ENCODE results near the gene AACS. TPM values are rescaled to one million over a fixed set of nuclear protein-coding genes. Genes with fewer than 3 reads are reported as not detected.

AACS gene
- total RNA-seq, 6 experiments from 2014 or later = 3.2 to 11.3 (median 4.8) TPM

DNA sequence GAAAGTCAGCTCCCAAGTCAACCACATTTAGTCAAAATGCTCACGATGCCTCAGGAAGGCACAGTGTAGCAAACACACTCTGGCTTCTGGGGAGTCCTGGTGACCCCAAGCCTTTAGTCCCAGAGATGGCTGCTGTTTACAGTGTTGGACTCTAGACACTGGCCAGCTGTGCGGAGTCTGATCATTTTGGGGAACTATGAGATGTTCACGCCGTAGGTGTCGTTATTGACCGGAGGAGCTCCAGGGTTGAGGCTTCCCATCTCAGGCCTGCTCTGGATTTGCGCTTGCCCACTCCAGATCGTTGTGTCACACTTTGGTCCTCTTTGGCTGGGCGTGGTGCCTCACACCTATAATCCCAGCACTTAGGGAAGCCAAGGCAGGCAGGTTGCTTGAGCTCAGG is 44.1 kb upstream of the AACS start:
- Histone ChIP-seq H3K4me3 (no peak overlapping the region), H3K4me1 (no peaks in the 10 kb centered on the region), H3K36me3 (no peaks in the 10 kb centered on the region), H3K9me3 (no peaks in the 10 kb centered on the region), H3K27me3 (no peaks in the 10 kb centered on the region), H3K27ac (no peak overlapping the region)
- DNase-seq = no peak
- TF ChIP-seq CTCF (IDR thresholded peaks at IDR 0.05) (no peak), POLR2A (IDR thresholded peaks at IDR 0.05) (no peak)
- intact Hi-C loops (cut with DNase I) = no loop called here
- no peak for ATAC-seq
- 87% methylated on average over 3 of the region's 9 CpGs for whole genome bisulfite sequencing (ENCODE audit: insufficient coverage, low coverage, low lambda C conversion rate, missing lambda C conversion rate)

GRCh38 chr12:125021771-125022170 is 43.5 kb upstream of the AACS start:
- H3K4me1 ChIP-seq = no peaks in the 10 kb centered on the region
- H3K4me3 ChIP-seq = no peak overlapping the region
- TF ChIP-seq POLR2A (IDR thresholded peaks at IDR 0.05) (no peak), CTCF (IDR thresholded peaks at IDR 0.05) (no peak)
- H3K9me3 ChIP-seq = no peaks in the 10 kb centered on the region
- no peak for ATAC-seq
- H3K27ac ChIP-seq = no peak overlapping the region
- intact Hi-C loops (cut with DNase I) = no loop called here
- no peak for DNase-seq
- H3K27me3 ChIP-seq = no peaks in the 10 kb centered on the region
- WGBS (ENCODE audit: insufficient coverage, low coverage, low lambda C conversion rate, missing lambda C conversion rate) = 64% methylated on average over 2 of the region's 5 CpGs
- no peaks in the 10 kb centered on the region for H3K36me3 ChIP-seq

DNA sequence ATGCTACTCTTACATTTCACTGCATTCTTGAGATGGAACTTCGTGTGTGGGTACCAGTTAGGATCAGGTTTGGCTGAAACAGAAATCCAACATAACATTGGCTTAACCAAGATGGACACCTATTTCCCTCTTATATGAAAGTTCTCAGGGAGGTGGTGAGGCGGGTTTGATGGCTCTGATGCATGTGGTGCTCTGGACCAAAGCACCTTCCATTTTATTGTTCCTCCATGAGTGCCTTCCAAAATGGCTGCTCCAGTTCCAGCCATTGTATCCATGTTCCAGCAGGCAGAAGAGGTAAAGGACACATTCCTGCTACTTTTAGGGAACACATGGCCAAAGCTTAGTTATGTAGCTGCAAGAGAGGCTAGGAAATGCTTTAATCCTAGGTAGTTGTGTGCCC is 42.2 kb upstream of the AACS start:
- Histone ChIP-seq H3K4me1 (no peaks in the 10 kb centered on the region), H3K36me3 (no peaks in the 10 kb centered on the region), H3K27ac (no peak overlapping the region), H3K27me3 (no peaks in the 10 kb centered on the region), H3K4me3 (no peak overlapping the region), H3K9me3 (no peaks in the 10 kb centered on the region)
- WGBS (ENCODE audit: insufficient coverage, low coverage, low lambda C conversion rate, missing lambda C conversion rate) = 93% methylated on average over 2 of the region's 2 CpGs
- ATAC-seq = no peak
- intact Hi-C loops (cut with DNase I) = no loop called here
- TF ChIP-seq POLR2A (IDR thresholded peaks at IDR 0.05) = no peak
- no peak for TF ChIP-seq CTCF (IDR thresholded peaks at IDR 0.05)
- no peak for DNase-seq

DNA sequence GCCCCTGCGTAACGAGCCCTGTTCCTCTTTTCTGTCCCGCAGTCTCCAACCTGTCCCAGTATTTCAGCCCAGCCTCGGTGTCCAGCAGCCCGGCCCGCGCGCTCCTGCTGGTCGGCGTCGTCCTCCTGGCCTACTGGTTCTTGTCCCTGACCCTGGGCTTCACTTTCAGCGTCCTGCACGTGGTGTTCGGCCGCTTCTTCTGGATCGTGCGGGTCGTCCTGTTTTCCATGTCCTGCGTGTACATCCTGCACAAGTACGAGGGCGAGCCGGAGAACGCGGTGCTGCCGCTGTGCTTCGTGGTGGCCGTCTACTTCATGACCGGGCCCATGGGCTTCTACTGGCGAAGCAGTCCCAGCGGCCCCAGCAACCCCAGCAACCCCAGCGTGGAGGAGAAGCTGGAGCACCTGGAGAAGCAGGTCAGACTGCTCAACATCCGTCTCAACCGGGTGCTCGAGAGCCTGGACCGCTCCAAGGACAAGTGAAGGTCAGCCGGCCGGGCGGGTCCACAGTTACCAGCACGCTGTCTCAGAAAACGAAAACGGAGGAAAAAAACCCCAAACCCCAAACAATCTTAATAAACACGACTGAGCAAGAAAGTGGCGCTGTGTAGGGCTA is 40.2 kb upstream of the AACS start:
- Histone ChIP-seq H3K4me3 (no peak overlapping the region), H3K27ac (no peak overlapping the region), H3K27me3 (no peaks in the 10 kb centered on the region), H3K4me1 (no peaks in the 10 kb centered on the region), H3K36me3 (no peaks in the 10 kb centered on the region), H3K9me3 (no peaks in the 10 kb centered on the region)
- DNase-seq (no peak), ATAC-seq (no peak)
- WGBS (ENCODE audit: insufficient coverage, low coverage, low lambda C conversion rate, missing lambda C conversion rate) = 96% methylated on average over 26 of the region's 43 CpGs
- TF ChIP-seq POLR2A (IDR thresholded peaks at IDR 0.05) (no peak), CTCF (IDR thresholded peaks at IDR 0.05) (no peak)
- intact Hi-C loops (cut with DNase I) = no loop called here

All from right lobe of liver (tissue), 6 donors.